HG03135 (cell line): ENCODE measurements around the gene SHLD2.
"Not testable (repeated sequence)": the region's sequence is repeated elsewhere in the genome, so short reads cannot be mapped to it uniquely, and the experiment has no call there.

Source experiments
- ATAC-seq: cut with Tn5 transposase; IDR thresholded peaks from one replicate; pipeline ENCODE4 v1.9.1; 2021; ENCODE audit warnings: mild to moderate bottlenecking, moderate library complexity; ENCODE audit not compliant: unreplicated experiment

SHLD2 gene

DNA sequence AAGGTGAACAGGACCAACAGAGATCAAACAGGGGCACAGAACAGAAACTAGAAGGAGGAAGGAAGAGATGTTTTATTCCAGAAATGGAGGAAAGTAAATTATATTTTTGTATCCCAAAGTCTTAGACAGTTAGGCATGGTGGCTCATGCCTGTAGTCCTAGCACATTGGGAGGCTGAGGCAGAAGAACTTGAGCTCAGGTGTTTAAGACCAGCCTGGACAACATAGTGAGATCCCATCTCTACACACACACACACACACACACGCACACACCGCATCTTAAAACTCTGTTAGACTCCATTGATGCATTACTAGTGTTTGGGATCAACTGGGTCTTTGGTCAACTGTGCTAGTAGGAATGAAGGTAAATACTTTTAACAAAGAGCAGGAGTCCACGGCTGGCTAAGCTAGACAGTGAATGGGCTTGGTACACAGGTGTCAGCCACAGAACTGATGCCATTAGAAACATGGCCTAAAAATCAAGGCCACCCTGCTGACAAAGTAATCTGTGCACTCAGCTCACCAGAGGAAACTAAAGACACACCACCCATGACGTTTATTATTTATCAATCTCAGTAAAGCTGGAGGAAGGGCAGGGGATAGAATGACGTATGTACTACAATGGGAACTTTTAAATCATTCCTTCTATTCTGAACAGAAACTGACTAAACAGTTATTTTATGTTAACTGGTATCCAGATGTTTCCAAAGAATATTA is 11.3 kb upstream of the SHLD2 start:
- ATAC-seq = peak; percentile 34

DNA sequence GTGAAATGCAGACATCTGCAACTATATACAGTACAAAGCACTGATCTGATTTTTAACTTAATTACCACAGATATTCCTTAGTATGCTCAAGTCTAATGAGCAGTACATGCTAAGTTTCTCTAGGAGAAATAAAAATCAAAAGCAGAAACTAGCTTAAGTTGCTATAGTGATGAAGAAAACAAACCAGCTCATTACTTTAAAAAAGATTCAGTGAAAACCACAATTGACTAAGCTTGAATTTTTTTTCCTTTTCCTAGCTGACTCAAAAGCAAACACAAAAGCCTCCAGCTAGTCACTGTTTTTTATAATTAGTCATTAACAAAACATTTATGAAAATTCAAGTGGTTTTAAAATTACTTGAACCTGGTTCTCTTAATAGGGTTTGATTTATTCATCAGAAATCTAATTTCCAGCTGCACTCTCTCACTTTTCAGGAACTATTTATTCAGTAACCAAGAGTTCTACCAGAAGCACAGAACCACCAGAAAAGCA is 10.7 kb upstream of the SHLD2 start:
- peak; percentile 70 for ATAC-seq

DNA sequence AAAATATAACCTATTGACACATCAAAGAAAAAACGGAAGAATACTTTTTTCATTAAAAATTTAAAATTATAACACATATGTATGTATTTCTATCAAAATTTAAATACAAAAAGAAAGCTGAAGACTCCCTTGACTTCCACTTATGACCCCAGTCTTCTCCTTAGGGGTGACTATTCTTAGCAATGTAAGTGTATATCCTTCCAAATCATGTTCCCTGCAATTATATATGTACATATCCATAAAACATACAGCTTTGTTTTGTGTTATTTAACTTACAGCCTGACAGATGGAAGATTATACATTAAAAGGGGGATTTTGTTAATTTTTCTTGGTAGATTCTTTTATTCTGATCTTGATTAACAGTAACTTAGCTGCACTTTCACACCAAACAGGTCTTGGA is 9.5 kb upstream of the SHLD2 start:
- no peak for ATAC-seq

DNA sequence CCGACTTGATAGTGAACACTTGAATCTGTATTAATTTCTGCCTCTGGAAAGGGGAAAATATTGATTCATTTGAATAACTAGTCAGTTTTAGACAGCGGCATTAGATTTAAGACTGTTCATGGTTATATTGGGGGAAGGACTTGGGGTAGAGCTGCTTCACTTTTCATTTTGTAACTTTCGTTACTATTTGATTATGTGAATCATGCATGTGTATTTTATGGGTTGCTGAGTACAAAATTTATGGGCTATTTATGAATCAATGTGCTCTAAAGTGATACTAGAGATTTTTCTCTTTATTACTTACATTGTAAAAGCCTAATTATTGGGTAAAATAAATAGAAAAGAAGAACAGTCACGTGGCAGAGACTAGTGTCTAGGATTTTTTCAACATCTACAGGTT is 5.3 kb upstream of the SHLD2 start:
- no peak for ATAC-seq

DNA sequence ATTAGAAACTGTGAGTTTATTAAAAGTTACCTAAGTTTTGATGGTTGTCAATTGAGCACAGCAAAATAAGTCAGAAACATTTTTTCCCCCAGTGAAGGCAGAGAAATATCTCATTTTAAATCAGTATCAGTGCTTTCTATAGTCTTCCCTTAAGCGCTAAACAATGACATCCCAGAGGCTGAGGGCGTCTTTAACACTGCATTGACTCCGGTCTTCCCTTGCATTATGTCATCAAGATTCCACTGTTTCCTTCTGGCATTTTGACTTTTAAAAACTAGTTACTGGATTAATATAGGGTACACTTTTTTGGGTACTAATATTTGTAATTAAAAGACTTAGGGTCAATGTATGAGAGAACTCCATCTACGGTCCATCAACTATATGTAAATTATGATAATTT is 4.2 kb upstream of the SHLD2 start:
- no peak for ATAC-seq

DNA sequence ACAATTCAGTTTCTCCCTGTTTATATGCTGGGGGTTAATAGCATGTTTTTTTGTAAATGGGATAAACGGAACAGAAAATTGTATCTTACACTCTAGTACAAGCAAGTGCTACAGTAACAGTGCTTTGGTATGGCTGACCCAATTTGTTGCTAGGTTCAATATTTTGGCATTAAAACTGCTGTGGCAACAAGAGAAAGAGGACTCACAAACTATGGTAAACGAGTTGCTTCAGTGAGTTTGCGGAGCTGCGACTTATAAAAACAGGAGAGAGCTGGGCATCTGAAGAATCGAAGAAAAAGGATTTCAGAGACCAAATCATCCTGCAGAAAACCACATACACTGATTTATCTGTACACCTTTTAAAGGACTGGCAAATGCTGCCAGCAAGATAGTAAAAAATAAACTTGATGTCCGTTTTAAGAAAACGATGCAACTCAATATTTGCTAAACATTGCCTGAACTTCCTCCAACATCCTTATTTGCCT is 2.6 kb upstream of the SHLD2 start:
- no peak for ATAC-seq

DNA sequence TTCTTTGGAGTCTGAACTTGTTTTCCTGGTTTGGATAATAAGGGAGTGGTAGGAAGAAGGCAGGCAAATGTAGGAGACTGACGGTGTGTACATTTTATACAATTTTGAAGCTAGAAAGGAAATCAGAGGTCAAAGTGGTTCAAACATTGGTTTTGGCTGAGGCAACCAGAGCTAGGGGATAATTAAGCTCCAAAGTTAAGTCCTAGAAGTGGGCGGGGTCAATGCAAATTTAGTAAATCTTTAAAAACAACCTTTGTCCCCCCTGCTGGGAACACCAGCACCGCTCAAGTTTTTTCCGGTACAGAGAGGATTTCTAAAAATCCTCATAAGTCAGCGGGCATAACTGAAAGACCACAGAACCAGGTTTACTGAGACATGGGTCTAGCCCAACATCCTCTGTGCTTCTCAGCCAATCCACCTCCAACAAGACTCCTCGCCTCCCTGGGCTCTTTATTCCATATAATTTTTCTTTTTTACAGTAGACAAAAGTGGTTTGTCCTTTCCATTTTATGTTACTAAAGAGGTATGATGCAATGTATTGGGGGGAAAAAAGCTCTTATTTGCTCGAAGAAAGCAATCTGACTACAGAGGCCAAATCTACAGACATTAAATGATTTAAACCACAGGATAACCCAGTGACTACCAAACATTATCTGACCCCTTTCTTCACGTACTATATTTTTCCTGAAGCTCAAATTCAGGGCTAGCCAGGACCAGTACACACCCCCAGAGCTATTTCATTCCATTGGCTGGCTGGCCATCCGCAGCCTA is 2.0 kb upstream of the SHLD2 start:
- no peak for ATAC-seq

DNA sequence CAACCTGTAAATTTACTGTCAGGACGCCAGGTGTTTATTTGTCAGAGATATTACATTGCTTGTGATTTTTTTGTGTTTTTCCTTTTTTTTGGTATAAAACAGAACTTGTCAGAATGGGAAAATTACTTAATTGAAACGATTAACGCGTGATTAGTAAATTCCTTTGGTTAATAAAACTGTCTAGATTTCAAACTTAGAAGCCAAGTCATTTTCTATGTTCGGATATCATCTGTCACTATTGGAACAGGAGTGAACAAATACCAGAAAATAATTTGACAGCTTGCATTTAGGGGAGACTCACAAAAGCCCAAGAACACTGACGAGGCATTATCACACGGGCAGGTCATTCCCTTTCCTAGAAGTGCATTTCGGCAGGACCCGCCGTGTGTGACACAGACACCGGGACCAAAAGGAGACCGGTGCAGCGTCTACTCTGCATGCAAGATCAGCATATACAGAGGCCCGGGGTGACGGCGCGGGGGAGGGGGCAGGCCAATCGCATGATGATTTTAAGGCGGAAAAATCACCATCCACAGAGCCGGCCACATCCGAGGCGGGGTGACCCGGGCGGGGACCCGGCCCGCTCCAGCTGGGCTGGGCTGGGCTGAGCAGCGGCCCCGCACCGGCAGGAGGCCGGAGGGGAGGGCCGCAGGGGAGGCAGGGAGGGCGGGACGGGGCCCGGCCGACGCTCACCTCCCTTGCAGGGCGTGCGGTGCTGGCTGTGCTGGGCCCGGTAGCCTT is 1.2 kb upstream of the SHLD2 start:
- peak; percentile 33 for ATAC-seq

DNA sequence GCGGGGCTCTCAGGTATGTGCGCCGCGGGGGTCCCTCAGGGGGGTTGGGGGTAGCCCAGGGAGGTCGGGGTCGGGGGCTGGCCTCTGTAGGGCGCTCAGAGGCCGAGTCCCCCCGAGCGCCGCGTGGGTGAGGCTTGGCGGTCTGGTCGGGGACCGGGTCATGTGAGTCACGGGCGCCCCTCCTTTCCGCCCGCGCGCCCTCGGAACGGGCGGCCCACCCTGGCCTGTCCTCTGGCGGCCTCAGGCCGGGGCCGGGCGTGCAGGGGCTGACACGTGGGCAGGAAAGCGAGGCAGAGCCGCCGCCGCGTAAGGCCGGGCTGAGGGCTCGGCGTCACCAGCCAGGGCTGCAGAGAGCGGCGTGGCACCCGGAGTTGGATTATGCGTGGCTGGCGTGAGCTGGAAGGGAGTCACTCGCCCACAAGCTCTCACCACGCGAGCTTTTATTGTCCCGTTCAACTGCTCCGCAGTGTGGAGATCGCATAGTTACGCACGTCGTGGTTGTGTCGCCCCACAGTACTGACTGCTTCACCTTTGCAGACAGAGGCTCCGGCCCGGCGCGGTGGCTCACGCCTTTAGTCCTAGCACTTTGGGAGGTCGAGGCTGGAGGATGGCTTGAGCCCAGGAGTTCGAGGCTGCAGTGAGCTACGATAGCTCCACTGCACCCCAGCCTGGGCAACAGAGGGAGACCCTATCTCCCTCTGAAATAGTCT is 385 bp downstream of the SHLD2 start:
- ATAC-seq = peak; percentile 46

DNA sequence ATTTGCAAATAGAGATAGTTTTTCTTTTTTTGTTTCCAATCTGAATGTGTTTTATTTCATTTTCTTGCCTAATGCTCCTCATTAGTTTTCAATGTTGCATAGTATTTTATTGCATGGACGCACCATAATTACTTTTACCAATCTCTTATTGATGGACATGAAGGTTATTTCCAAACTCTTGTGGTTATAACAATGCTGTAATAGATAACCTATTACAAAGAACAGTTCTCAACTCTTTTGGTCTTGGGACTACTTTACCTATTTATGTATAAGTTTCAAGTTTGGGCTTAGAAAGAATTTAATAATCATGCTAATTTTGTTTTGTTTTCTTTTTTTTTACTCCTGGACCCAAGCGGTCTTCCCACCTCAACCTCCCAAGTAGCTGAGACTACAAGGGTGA is 7.0 kb downstream of the SHLD2 start:
- no peak for ATAC-seq

DNA sequence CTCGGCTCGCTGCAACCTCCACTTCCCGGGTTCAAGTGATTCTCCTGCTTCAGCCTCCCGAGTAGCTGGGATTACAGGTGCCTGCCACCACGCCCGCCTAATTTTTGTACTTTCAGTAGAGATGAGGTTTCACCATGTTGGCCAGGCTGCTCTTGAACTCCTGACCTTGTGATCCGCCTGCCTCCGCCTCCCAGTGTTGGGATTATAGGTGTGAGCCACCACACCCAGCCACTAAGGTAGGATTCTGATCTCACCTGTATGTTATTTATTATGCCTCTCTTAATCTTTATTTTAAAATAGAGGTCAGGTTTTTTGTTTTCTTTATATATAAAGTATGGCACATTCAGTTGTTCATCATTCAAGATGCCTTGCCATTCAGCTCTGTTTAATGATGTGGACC is 9.7 kb downstream of the SHLD2 start:
- not testable (repeated sequence) for ATAC-seq

DNA sequence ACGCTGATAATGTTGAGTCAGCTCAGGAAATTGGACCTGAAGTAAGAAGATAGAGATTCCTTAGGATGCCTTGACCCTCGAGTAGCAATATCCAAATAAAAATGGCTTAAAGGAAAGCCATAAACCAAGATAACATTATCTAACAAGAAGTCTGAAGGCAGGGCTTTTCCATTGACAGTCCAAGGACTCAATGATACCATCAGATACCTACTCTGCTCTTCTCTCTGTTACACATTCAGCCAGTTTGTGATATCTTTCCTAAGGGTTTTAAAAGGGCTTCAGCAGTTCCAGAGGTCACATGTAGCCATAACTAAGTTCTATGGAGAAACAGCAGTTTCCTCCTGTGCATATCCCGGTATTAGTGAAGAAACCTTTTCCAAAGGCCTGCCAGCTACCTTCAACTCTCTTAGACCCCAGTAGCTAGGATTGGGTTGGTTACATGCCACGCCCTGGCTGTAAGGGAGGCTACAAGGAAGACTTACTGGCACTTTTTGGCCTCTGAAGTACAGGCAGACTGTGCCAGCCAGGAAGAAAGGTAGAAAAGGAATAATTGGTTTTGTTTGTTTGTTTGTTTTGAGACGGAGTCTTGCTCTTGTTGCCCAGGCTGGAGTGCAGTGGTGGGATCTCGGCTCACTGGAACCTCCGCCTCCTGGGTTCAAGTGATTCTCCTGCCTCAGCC is 10.6 kb downstream of the SHLD2 start:
- no peak for ATAC-seq

DNA sequence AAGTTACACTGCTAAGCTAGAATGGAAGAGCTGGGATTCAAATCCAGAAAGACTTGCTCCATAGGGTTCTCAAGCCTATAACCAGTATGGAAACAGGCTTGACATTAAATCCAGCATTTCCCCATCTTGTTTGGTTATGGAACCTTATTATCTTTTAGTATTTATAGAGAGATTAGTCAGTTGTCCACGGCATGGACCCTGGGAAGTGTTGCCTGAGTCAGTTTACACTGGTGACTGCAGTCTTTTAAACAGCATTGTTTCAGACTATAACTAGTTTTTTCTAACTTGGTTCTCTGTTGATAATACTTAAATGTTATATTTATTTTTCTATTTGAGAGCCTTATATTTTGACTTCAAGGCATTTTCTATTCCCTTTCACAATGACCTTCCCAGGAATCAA is 23.1 kb downstream of the SHLD2 start:
- not testable (repeated sequence) for ATAC-seq

DNA sequence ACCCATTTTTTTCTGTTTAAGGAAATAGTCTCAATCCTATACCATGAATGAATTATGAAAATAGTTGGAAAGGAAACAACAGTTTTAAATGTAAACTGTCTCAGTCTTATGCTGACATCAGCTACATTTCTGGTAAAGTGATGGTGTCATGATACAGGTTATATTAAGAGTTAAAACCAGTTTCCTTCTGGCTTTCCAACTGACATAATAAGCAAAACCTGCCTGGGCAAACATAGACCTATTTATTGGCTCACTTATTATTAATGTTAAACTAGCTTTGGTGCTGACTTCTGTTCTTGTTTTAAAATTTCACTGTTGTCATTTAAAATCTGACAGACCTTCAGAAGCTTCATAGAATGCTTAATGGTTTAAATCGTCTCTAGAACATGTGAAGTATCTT is 24.0 kb downstream of the SHLD2 start:
- not testable (repeated sequence) for ATAC-seq

DNA sequence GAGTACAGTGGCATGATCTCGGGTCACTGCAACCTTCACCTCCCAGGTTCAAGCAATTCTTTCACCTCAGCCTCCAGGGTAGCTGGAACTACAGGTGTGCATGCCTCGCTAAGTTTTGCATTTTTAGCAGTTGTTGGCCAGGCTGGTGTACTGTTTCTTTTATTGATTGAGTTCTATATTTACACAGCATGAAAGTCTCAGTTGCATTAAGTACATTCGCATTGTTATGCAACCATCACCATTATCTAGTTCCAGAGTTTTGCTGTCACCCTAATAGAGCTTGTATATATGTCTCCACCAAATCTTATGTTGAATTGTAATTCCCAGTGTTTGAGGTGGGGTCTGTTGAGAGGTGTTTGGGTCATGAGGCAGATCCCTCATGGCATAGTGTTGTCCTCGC is 28.3 kb downstream of the SHLD2 start:
- not testable (repeated sequence) for ATAC-seq

DNA sequence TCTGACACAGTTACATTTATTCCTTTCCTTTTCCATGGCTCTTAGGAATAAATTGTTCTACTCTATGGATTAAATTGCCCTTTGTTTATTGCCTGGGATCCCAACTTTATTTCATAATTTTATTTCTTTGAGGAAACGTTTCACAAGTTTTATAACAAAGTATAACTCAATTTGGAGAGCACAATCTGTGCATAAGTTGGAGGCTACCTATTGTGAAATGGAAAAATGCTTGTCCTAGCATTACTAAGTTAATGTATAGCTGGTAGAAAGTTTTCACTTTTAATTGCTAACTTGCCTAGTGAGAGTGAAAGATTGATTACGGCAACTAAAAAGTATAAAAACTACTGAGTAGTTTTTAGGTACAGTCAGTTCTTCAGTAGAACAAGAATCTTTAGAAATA is 32.0 kb downstream of the SHLD2 start:
- not testable (repeated sequence) for ATAC-seq

DNA sequence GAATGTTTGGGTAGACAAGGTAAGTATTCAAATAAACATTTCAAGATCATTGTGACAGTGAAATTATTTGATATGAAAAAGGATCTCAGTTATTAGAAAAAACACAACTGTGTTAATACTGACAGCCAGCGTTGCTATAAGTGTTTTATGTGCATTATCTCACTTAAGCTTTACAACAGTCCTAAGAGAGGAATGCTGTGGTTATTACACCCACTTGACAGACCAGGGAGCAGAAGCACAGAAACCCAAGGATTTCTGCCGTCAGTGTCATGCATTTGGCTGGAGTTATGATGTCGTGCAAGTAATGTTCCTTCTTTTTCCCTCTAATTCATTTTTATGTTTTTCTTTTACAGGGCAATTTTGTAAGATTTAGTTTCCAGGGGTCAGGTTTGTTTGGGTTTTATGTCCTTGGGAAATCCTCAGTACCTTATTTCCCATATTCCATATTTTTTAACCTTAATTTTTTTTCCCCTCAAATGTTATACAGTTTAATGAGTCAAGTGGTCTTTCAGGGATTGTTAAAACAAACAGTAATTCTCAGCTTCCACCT is 32.7 kb downstream of the SHLD2 start:
- not testable (repeated sequence) for ATAC-seq

DNA sequence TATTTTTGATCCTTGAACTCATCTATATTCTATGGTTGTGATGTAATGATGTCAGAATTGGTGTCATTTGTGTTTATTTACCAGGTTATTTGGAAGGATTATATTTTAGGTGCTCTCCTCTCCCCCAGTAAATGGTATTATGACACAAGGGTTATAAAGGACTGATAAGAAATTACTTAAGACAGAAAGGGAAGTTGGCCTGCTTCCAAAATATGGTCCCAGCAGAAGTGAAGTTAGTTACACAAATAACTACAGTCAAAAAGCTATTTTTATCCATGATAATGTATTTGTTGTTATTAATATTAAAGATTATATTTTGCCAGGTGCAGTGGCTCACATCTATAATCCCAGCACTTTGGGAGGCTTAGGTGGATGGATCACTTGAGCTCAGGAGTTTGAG is 37.2 kb downstream of the SHLD2 start:
- not testable (repeated sequence) for ATAC-seq

DNA sequence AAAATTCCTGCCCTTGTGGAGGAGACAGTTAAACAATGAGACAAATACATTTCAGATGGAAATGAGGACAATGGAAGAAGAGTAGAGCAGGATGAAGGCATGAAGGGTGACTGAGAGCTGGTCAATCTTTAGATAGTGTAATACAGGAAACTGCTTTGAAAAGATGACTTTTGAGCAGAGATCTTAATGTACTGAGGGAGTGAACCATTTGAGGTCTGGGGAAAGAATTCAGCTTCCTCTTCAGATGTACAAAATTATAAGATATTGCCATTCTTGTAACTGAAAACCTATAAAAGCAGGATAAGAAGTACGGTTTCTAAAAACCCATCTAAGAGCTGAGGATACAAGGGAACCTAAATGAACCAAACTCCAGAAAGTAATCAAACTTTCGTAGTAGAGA is 38.9 kb downstream of the SHLD2 start:
- ATAC-seq = not testable (repeated sequence)

DNA sequence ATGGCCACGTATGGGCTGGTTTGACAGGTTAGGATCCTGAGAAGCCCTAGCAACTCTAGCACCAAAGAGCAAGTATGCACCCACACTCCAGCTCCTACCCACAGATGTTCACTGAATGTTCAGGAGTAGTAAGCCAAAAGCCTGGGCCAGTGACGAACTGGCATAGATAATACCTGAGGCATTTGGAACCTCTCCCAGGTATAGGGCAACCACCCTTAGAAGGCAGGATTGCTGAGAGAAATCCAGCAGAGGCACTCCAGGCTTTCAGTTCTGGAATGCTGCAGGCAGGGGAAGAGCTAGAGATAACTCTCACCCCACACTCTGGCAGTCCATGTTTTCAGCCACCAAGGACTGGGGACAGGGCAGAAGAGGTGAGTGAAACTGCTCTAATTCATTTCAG is 39.4 kb downstream of the SHLD2 start:
- not testable (repeated sequence) for ATAC-seq
